Measurements from ENCODE around the gene RAB40C. TPM values are rescaled to one million over a fixed set of nuclear protein-coding genes. Genes with fewer than 3 reads are reported as not detected.

The RAB40C gene
- total RNA-seq, 2 donors from 2014 or later = 12.1 to 13.0 TPM

DNA sequence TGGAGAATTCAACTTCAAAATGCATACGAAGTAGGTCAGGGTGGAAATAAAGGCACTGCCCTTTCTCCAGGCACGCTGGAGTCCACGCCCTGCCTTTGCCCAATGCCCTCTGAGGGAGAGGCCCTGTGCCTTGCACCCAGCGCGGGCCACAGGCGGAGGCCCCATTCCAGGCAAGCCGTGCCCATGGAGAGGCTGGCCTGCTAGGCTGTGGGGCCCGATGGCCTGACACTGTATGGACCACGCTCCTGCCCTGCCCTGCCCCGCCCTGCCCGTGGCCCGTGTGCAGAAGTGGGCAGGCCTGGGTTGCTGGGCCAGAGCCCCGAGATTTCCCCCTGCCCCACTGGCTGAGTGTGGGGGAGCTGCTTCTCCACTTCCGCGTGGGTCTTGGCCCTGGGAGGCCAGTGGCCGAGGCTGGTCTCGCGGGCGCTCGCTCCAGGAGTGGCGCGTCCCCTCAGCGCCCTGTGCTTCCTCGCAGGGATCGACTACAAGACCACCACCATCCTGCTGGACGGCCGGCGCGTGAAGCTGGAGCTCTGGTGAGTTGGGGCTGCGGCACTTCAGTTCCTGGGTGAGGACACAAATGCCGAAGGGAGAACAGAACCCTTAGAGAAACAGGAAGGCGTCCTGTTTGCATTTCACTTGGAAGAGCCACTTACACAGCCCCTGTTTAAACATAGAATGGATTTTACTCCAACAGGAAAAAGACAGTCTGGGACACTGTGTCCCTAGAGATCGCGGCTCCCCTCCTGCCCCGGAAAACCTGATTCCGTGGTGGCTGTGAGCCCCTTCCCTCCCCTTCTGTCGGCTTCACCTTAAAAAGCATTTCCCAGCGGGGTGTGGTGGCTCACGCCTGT, 27.1 kb downstream of the RAB40C start:
- Mint-ChIP-seq H3K9me3 (no peaks in the 10 kb centered on the region), H3K36me3 (no peaks in the 10 kb centered on the region), H3K27ac (no peak overlapping the region)
- DNase-seq (ENCODE audit: low spot score in 2 of 2) = no peak
- no peak for ATAC-seq

- H3K36me3 Mint-ChIP-seq = no peaks in the 10 kb centered on the region
- H3K27ac Mint-ChIP-seq = no peak overlapping the region
- no peak for DNase-seq (ENCODE audit: low spot score in 2 of 2)
- no peaks in the 10 kb centered on the region for H3K9me3 Mint-ChIP-seq
- ATAC-seq = no peak
Observed at GRCh38 chr16:617855-618254, 28.0 kb downstream of the RAB40C start.

- no peaks in the 10 kb centered on the region for H3K9me3 Mint-ChIP-seq
- no peaks in the 10 kb centered on the region for H3K36me3 Mint-ChIP-seq
- DNase-seq (ENCODE audit: low spot score in 2 of 2) (no peak), ATAC-seq (no peak)
- H3K27ac Mint-ChIP-seq = peak overlapping the region in 1 of 2 donors; percentile 44
Observed at GRCh38 chr16:619476-620100, 29.7 kb downstream of the RAB40C start.

GRCh38 chr16:620700-621525, 31.0 kb downstream of the RAB40C start:
- ATAC-seq (no peak), DNase-seq (ENCODE audit: low spot score in 2 of 2) (no peak)
- Mint-ChIP-seq H3K36me3 (no peaks in the 10 kb centered on the region), H3K9me3 (no peaks in the 10 kb centered on the region), H3K27ac (no peak overlapping the region)

- no peak for ATAC-seq
- no peak overlapping the region for H3K27ac Mint-ChIP-seq
- H3K9me3 Mint-ChIP-seq = no peaks in the 10 kb centered on the region
- H3K36me3 Mint-ChIP-seq = no peaks in the 10 kb centered on the region
- no peak for DNase-seq (ENCODE audit: low spot score in 2 of 2)
Observed at GRCh38 chr16:621526-622105, 31.8 kb downstream of the RAB40C start.

- DNase-seq (ENCODE audit: low spot score in 2 of 2) = no peak
- no peak for ATAC-seq
- no peak overlapping the region for H3K27ac Mint-ChIP-seq
- no peaks in the 10 kb centered on the region for H3K36me3 Mint-ChIP-seq
- H3K9me3 Mint-ChIP-seq = no peaks in the 10 kb centered on the region
Observed at GRCh38 chr16:622920-623280, 33.0 kb downstream of the RAB40C start.

DNA sequence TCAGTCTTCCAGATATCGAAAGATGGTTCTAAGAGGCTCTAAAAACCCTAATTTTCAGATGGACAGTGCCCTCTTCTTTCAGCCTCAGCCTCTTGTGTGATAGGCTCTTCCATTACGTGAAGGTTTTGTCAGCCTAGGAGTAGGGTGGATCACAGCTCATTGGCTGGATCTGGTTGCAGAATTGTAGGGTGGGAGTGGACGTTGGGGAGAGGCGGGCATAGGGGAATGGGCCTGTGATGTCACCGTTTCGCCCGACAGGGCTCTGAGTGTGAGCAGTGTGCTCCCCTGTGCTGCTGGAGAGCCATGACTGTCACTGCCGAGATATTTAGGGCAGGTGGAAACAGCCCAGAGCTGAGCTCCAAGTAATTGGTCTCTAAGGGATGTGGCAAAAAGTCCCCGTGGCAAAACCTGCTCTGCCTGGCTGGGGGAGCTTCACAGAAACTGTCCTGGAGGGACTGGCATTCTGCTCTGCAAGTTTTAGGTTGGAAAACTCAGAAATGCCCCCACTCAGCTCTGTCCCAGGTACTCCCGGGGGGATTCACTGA, 34.7 kb downstream of the RAB40C start:
- no peak for ATAC-seq
- H3K36me3 Mint-ChIP-seq = no peaks in the 10 kb centered on the region
- DNase-seq (ENCODE audit: low spot score in 2 of 2) = no peak
- H3K27ac Mint-ChIP-seq = no peak overlapping the region
- no peaks in the 10 kb centered on the region for H3K9me3 Mint-ChIP-seq

- Mint-ChIP-seq H3K27ac (no peak overlapping the region), H3K36me3 (no peaks in the 10 kb centered on the region), H3K9me3 (no peaks in the 10 kb centered on the region)
- DNase-seq (ENCODE audit: low spot score in 2 of 2) = no peak
- no peak for ATAC-seq
Observed at GRCh38 chr16:625117-625976, 35.5 kb downstream of the RAB40C start.

- Mint-ChIP-seq H3K27ac (peak overlapping the region in 1 of 2 donors; percentile 50), H3K36me3 (no peaks in the 10 kb centered on the region), H3K9me3 (no peaks in the 10 kb centered on the region)
- no peak for ATAC-seq
- no peak for DNase-seq (ENCODE audit: low spot score in 2 of 2)
Observed at GRCh38 chr16:625977-626765, 36.3 kb downstream of the RAB40C start.

DNA sequence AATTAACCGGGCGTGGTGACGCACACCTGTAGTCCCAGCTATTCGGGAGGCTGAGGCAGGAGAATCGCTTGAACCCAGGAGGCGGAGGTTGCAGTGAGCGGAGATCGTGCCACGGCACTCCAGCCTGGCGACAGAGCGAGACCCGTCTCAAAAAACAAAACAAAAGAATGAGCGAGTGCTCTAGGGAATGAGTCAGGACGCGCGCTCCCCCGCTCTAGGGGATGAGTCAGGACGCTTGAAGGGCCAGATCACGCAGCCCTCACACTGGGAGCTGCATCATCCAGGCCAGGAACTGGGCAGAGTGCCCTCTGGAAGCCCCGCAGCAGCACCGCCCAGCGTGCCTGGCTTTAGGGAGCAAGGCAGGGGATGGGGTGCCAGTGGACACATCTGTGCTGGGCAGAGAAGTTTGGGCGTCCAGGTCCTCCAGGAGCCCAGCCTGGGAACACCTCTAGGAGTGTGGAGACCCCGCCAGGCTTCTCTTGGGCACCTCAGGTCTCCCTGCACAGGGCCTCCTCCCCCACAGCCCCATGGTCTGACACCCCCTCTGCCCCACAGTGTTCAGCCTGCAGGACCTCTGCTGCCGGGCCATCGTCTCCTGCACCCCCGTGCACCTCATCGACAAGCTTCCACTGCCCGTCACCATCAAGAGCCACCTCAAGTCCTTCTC, 37.1 kb downstream of the RAB40C start:
- Mint-ChIP-seq H3K36me3 (no peaks in the 10 kb centered on the region), H3K27ac (peak overlapping the region in 1 of 2 donors; percentile 50), H3K9me3 (no peaks in the 10 kb centered on the region)
- DNase-seq (ENCODE audit: low spot score in 2 of 2) = no peak
- peak; percentile 12 to 17 for ATAC-seq

DNA sequence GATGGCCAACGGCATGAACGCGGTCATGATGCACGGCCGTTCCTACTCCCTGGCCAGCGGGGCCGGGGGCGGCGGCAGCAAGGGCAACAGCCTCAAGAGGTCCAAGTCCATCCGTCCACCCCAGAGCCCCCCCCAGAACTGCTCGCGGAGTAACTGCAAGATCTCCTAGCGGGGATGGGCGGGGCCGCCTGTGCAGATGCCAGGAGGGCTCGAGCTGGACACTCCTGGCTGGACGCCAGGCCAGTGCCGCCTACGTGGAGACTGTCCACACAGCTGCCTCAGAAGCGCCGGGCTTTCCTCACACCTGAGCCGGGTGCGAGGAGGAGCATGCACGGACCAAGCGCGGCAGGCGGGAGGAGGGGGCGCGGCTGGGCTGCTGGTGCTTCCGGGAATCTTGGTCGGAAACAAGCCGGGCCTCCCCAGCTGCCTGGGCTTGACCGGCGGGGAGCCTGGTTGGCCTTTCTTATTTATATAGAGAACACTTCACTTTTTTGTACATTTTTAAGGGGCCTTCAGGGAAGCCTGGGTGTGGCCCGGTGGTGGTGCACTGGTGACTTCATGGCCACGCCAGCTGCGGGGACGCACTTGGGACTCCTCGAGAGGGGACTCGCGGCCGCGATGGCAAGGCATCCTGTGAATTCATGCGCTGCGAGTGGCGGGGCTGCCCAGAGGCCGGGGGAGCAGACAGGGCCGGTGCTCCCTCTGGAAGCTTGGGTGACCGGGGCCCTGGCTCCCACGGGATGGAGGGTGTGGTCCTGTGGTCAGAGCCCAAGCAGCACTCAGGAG, 37.8 kb downstream of the RAB40C start:
- Mint-ChIP-seq H3K27ac (no peak overlapping the region), H3K9me3 (no peaks in the 10 kb centered on the region), H3K36me3 (no peaks in the 10 kb centered on the region)
- ATAC-seq (no peak), DNase-seq (ENCODE audit: low spot score in 2 of 2) (no peak)

DNA sequence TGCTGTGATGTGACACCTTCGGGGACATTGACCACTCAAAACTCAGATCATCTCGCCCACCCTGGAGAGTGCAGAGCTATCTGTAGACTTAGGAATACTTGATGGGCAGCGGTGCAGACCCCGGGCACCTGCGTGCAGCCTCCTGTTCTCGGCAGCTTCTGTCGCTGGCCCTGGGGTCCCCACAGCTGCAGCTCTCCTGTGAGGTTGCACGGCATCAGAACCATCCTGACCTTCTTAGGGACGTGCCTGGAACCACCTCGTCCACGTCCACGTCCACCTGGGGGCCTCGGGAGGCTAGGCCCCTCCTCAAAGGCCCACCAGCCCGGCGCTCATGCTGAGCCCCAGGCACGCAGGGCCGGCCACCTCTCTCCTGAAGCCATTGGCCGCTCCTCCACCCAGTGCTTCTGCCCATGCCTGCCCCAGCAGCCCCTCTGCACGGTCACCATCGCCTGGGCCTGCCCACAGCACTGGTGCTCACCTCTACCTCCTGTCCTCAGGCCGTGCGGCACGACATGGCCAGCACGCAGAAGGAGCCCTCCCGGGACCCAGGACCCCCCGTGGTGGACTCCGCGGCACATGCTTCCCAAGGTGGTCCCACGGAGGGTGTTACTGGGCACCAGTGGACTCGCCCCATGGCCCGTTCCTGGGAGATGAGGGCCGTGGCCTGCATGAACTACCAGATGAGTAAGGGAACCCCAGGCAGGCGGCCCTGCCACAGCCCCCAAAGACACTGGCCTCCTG, 38.6 kb downstream of the RAB40C start:
- Mint-ChIP-seq H3K27ac (no peak overlapping the region), H3K36me3 (no peaks in the 10 kb centered on the region), H3K9me3 (no peaks in the 10 kb centered on the region)
- ATAC-seq (peak in 1 of 2 donors; percentile 3), DNase-seq (ENCODE audit: low spot score in 2 of 2) (no peak)

DNA sequence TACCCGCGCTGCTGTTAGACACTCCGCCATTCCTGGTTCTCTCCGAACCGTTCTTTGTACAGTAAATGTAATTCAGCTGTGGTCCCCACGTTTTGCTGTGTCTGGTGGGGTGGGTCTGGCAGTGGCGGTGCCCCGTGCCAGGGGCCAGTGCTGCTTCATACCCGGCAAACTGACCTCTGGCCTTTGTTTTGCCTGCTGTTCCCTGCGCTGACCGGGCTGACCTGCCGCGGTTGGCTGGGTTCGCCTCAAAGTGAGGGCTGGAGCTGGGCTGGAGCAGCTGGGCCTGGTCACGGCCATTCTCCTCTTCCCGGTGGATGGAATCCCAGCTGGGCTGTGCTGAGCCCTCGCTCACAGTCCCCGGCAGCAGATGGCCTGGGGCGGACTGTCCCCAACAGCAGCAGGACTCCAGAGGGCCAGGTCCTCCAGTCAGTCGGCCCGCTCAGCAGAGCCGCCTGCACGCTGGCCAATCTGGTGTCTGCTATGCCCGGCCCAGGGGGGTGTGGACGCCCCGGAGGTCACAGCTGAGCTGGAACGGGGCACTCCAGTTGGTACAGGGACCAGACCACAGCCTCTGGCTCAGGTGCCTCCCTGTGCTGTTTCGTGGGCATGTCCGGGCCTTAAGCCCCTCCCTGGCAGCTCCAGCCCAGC, 39.4 kb downstream of the RAB40C start:
- DNase-seq (ENCODE audit: low spot score in 2 of 2) (no peak), ATAC-seq (no peak)
- Mint-ChIP-seq H3K9me3 (no peaks in the 10 kb centered on the region), H3K27ac (no peak overlapping the region), H3K36me3 (no peaks in the 10 kb centered on the region)
